Loucy (cell line): ENCODE results near the gene PAWR.

Experiments used
- H2AFZ ChIP-seq: fragments of 200-600 bp; sonication (generic); 2 replicates; pipeline ENCODE4 v1.6.0; 2016; ENCODE audit warnings: antibody characterized with exemption, mild to moderate bottlenecking, low read length, moderate library complexity
- H3F3A ChIP-seq: fragments of 200-600 bp; 2 replicates; pipeline ENCODE4 v1.6.0; 2016; ENCODE audit warnings: antibody characterized with exemption, low read depth, mild to moderate bottlenecking
- H3K27me3 ChIP-seq: fragments of 200-600 bp; sonication (generic); 2 replicates; pipeline ENCODE4 v1.6.1; 2014; ENCODE audit warnings: low read length, mild to moderate bottlenecking; ENCODE audit not compliant: insufficient read depth, poor library complexity, severe bottlenecking
- H3K36me3 ChIP-seq: fragments of 200-600 bp; sonication (generic); 2 replicates; pipeline ENCODE4 v1.6.1; 2016; ENCODE audit warnings: low read length; ENCODE audit not compliant: insufficient read depth
- H3K4me1 ChIP-seq: fragments of 200-600 bp; sonication (generic); 2 replicates; pipeline ENCODE4 v1.5.1; 2014; ENCODE audit warnings: low read length, mild to moderate bottlenecking; ENCODE audit not compliant: insufficient read depth, poor library complexity, severe bottlenecking
- H3K4me2 ChIP-seq: fragments of 200-600 bp; sonication (generic); 2 replicates; pipeline ENCODE4 v1.6.0; 2014; ENCODE audit warnings: antibody characterized with exemption, low read length, low read depth, mild to moderate bottlenecking; ENCODE audit not compliant: poor library complexity, severe bottlenecking
- H3K4me3 ChIP-seq: fragments of 200-600 bp; sonication (generic); 2 replicates; pipeline ENCODE4 v1.5.1; 2014; ENCODE audit warnings: low read length, mild to moderate bottlenecking, mixed read lengths; ENCODE audit not compliant: poor library complexity, severe bottlenecking
- H3K79me2 ChIP-seq: fragments of 200-600 bp; sonication (generic); 2 replicates; pipeline ENCODE4 v1.6.1; 2014; ENCODE audit warnings: low read length; ENCODE audit not compliant: insufficient read depth
- H3K9ac ChIP-seq: fragments of 200-600 bp; sonication (generic); 2 replicates; pipeline ENCODE4 v1.6.0; 2014; ENCODE audit warnings: mild to moderate bottlenecking, low read depth, low read length, moderate library complexity; ENCODE audit not compliant: poor library complexity, severe bottlenecking
- H3K9me2 ChIP-seq: fragments of 200-600 bp; sonication (generic); replicated peaks from 2 replicates; pipeline ENCODE4 v1.6.1; 2016; ENCODE audit warnings: low read depth, low read length, mixed read lengths
- H3K9me3 ChIP-seq: fragments of 200-600 bp; sonication (generic); 2 replicates; pipeline ENCODE4 v1.6.1; 2014; ENCODE audit warnings: mild to moderate bottlenecking, antibody characterized with exemption, low read length, low read depth; ENCODE audit not compliant: insufficient read depth
- H4K20me1 ChIP-seq: fragments of 200-600 bp; sonication (generic); 2 replicates; pipeline ENCODE4 v1.6.0; 2014; ENCODE audit warnings: antibody characterized with exemption, low read length, mild to moderate bottlenecking; ENCODE audit not compliant: insufficient read depth, poor library complexity, severe bottlenecking
- CTCF ChIP-seq: fragments of 200-600 bp; sonication (generic); conservative IDR thresholded peaks from 2 replicates; pipeline ENCODE4 v1.5.1; 2014; ENCODE audit warnings: mild to moderate bottlenecking, antibody characterized with exemption, low read length
- EZH2phosphoT487 ChIP-seq: fragments of 200-600 bp; IDR thresholded peaks from 2 replicates; pipeline ENCODE4 v1.6.1; 2018; ENCODE audit warnings: antibody characterized with exemption, mild to moderate bottlenecking, moderate library complexity, borderline replicate concordance

PAWR gene

GRCh38 chr12:79710707-79711483, 20.1 kb upstream of the PAWR start:
- Histone ChIP-seq H3F3A (no peaks in the 10 kb centered on the region), H3K4me3 (no peak overlapping the region), H3K27me3 (no peaks in the 10 kb centered on the region), H3K79me2 (no peaks in the 10 kb centered on the region), H3K9me2 (no peaks in the 10 kb centered on the region), H3K36me3 (no peaks in the 10 kb centered on the region), H3K4me1 (no peaks in the 10 kb centered on the region), H2AFZ (no peak overlapping the region), H3K9me3 (no peaks in the 10 kb centered on the region), H3K9ac (no peak overlapping the region), H4K20me1 (no peaks in the 10 kb centered on the region), H3K4me2 (no peak overlapping the region)
- no peak for TF ChIP-seq EZH2phosphoT487
- TF ChIP-seq CTCF: no peak

- Histone ChIP-seq H3K9ac (no peak overlapping the region), H3K79me2 (no peaks in the 10 kb centered on the region), H3K36me3 (no peaks in the 10 kb centered on the region), H2AFZ (no peak overlapping the region), H3K27me3 (no peaks in the 10 kb centered on the region), H3K4me2 (no peak overlapping the region), H3K9me3 (no peaks in the 10 kb centered on the region), H3K9me2 (no peaks in the 10 kb centered on the region), H3K4me1 (no peaks in the 10 kb centered on the region), H3K4me3 (no peak overlapping the region), H4K20me1 (no peaks in the 10 kb centered on the region), H3F3A (no peaks in the 10 kb centered on the region)
- TF ChIP-seq CTCF (no peak), EZH2phosphoT487 (no peak)
These were observed 17.1 kb upstream of the PAWR start for GRCh38 chr12:79707830-79708229.

GRCh38 chr12:79706676-79707075, 15.9 kb upstream of the PAWR start:
- H3K9me3 ChIP-seq: no peaks in the 10 kb centered on the region
- H3K27me3 ChIP-seq: no peaks in the 10 kb centered on the region
- H3K36me3 ChIP-seq: no peaks in the 10 kb centered on the region
- no peaks in the 10 kb centered on the region for H3F3A ChIP-seq
- H3K4me2 ChIP-seq: no peak overlapping the region
- no peak overlapping the region for H3K4me3 ChIP-seq
- H3K9me2 ChIP-seq: no peaks in the 10 kb centered on the region
- no peak overlapping the region for H3K9ac ChIP-seq
- no peak overlapping the region for H2AFZ ChIP-seq
- H3K4me1 ChIP-seq: no peaks in the 10 kb centered on the region
- no peak for TF ChIP-seq EZH2phosphoT487
- no peak for TF ChIP-seq CTCF
- H4K20me1 ChIP-seq: no peaks in the 10 kb centered on the region
- no peaks in the 10 kb centered on the region for H3K79me2 ChIP-seq
